Measurements from ENCODE around the gene TEAD1.

Gene TEAD1

GRCh38 chr11:12789596-12790215 lies 115.5 kb downstream of the TEAD1 start:
- TF ChIP-seq CTCF (IDR thresholded peaks at IDR 0.05; ENCODE audit: borderline replicate concordance, insufficient read depth, low read depth, low read length), result no peak

DNA sequence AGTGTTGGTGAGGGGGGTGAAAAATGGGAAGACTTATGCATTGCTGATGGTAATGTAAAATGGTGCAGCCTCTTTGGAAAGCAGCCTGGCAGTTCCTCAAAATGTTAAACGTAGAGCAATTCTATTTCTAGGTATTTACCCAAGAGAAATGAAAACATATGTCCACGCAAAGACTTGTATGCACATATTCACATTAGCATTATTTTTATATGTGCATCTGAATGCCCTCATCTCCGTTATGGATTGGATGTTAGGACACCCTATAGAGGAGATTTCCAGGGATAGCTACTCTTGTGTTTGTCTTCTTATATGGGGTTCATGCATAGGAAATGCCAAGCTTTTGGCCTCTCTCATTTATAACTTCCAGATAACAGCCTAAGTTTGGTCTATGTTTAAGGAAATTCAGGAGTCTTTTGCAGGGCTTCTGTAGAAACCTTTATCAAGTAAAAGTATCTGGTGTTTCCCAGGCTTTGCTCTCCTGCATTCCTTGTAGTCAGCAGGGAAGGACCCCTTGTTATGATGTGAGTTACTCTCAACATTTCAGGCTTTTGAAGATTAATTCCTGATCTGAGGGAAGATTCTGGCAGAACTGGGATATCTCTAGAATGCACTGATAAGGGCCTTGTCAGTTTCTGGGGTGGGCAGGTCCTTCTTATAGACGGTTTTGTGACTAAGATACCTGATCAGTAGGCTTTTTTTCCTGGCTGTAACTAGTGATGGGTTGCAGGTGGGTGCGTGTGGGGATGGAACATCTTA lies 116.8 kb downstream of the TEAD1 start:
- TF ChIP-seq CTCF (IDR thresholded peaks at IDR 0.05; ENCODE audit: borderline replicate concordance, insufficient read depth, low read depth, low read length), result no peak

More at GRCh38 chr11:12789596-12790215, 115.5 kb downstream of the TEAD1 start:
- H3K4me3 ChIP-seq (ENCODE audit: low read depth, low read length), result no peak overlapping the region

GRCh38 chr11:12792018-12792417 lies 117.8 kb downstream of the TEAD1 start:
- H3K4me3 ChIP-seq (ENCODE audit: low read depth, low read length), result no peak overlapping the region
- no peak for TF ChIP-seq CTCF (IDR thresholded peaks at IDR 0.05; ENCODE audit: borderline replicate concordance, insufficient read depth, low read depth, low read length)

More for the DNA sequence above, 116.8 kb downstream of the TEAD1 start:
- no peak overlapping the region for H3K4me3 ChIP-seq (ENCODE audit: low read depth, low read length)

DNA sequence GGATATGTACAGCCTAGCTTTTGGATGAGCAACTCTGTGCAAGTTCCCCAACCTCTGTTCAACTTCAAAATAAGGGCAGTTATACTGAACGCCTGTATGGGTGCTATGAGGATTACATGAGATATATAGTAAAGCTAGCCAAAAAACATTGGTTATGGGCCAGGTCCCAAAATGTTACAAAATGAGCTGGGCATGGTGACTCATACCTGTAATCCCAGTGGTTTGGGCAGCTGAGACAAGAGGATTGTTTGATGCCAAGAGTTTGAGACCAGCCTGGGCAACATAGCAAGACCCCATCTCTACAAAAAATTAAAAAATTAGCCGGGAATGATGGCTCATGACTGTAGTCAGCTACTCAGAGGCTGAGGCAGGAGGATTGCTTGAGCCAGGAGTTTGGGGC lies 118.4 kb downstream of the TEAD1 start:
- no peak for TF ChIP-seq CTCF (IDR thresholded peaks at IDR 0.05; ENCODE audit: borderline replicate concordance, insufficient read depth, low read depth, low read length)
- no peak overlapping the region for H3K4me3 ChIP-seq (ENCODE audit: low read depth, low read length)

GRCh38 chr11:12793065-12793464 lies 118.8 kb downstream of the TEAD1 start:
- H3K4me3 ChIP-seq (ENCODE audit: low read depth, low read length), result no peak overlapping the region
- TF ChIP-seq CTCF (IDR thresholded peaks at IDR 0.05; ENCODE audit: borderline replicate concordance, insufficient read depth, low read depth, low read length), result no peak

DNA sequence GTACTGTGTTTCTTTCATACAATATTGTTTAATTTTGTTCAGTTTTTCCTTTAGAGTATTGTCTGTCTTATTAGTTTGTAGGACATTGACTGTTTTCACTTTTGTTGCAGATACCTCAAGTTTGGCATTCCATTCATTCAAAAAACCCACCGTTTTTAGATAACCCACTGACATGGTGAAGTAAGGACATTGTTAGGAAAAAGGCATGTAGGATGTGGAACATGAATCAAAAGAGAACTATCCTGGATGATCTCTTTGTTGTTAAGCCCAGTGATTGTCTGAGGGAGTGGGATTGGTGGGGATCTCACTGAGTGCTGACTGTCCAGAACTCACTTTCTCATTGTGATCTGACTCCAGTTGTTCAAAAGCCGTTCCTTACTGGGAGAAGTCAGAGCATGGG lies 119.3 kb downstream of the TEAD1 start:
- no peak overlapping the region for H3K4me3 ChIP-seq (ENCODE audit: low read depth, low read length)
- TF ChIP-seq CTCF (IDR thresholded peaks at IDR 0.05; ENCODE audit: borderline replicate concordance, insufficient read depth, low read depth, low read length), result no peak

All from GM12875 (cell line).